IMR-90 (cell line): ENCODE measurements around the gene MMP3. TPM values are rescaled to one million over a fixed set of nuclear protein-coding genes. Genes with fewer than 3 reads are reported as not detected.

ENCODE experiments used
- ATAC-seq: fragments of 200-7000 bp; cut with Tn5 transposase; 2 replicates; pipeline ENCODE4 v1.9.1; 2020; ENCODE audit warnings: low read depth, mild to moderate bottlenecking, moderate library complexity
- BruUV-seq: library from RNA; stranded (reverse); fragments of 400-500 nt; replicated peaks from 2 replicates; lab custom pipeline; 2021; lab: Mats Ljungman, UMichigan
- CTCF ChIA-PET: fragments of 300-600 bp; formaldehyde crosslinking; extraction: SDS; loops from one replicate; lab custom pipeline; 2021; ENCODE audit warnings: antibody characterized with exemption; lab: Yijun Ruan, JAX
- POLR2A ChIA-PET: fragments of 300-600 bp; sonication (Branson Sonifier 250); formaldehyde crosslinking; loops from one replicate; lab custom pipeline; 2022; ENCODE audit warnings: antibody characterized with exemption; ENCODE audit not compliant: unreplicated experiment; lab: Charles Lee
- DNase-seq: peaks from one replicate; pipeline ENCODE4 v3.0.0; 2013
- H2AFZ ChIP-seq: replicated peaks from 2 replicates; pipeline ENCODE3; 2013; ENCODE audit warnings: low read length, mild to moderate bottlenecking; ENCODE audit not compliant: poor library complexity
- H2AK5ac ChIP-seq: 2 replicates; pipeline ENCODE4 v1.6.1; 2013; ENCODE audit warnings: low read depth, low read length, inconsistent platforms
- H2AK9ac ChIP-seq: replicated peaks from 2 replicates; pipeline ENCODE3; 2013; ENCODE audit warnings: mild to moderate bottlenecking, low read depth, low read length, moderate library complexity; ENCODE audit not compliant: poor library complexity
- H2BK120ac ChIP-seq: 2 replicates; pipeline ENCODE4 v1.6.1; 2013; ENCODE audit warnings: low read depth, low read length, inconsistent platforms
- H2BK15ac ChIP-seq: 3 replicates; pipeline ENCODE4 v1.6.1; 2013; ENCODE audit warnings: low read depth, low read length, inconsistent platforms
- H2BK20ac ChIP-seq: 2 replicates; pipeline ENCODE4 v1.6.1; 2013; ENCODE audit warnings: low read depth, mild to moderate bottlenecking, inconsistent platforms, low read length, moderate library complexity
- H2BK5ac ChIP-seq: 2 replicates; pipeline ENCODE4 v1.6.1; 2013; ENCODE audit warnings: mild to moderate bottlenecking, low read depth, low read length, inconsistent platforms; ENCODE audit not compliant: poor library complexity, severe bottlenecking
- H3K14ac ChIP-seq: replicated peaks from 2 replicates; pipeline ENCODE4 v1.6.1; 2013; ENCODE audit warnings: low read depth, low read length, inconsistent platforms
- H3K18ac ChIP-seq: 2 replicates; pipeline ENCODE4 v1.6.1; 2013; ENCODE audit warnings: low read depth, low read length, control low read depth
- H3K23ac ChIP-seq: 2 replicates; pipeline ENCODE4 v1.6.1; 2013; ENCODE audit warnings: low read depth, low read length, inconsistent platforms
- H3K27ac ChIP-seq: 2 replicates; pipeline ENCODE4 v1.5.1; 2013; ENCODE audit warnings: mild to moderate bottlenecking, control low read depth, low read length; ENCODE audit not compliant: insufficient read depth
- H3K27me3 ChIP-seq: 2 replicates; pipeline ENCODE4 v1.6.1; 2013; ENCODE audit warnings: low read length; ENCODE audit not compliant: control insufficient read depth, insufficient read depth
- H3K36me3 ChIP-seq: 2 replicates; pipeline ENCODE4 v1.6.1; 2013; ENCODE audit warnings: low read length, mixed read lengths; ENCODE audit not compliant: control insufficient read depth, insufficient read depth
- H3K4ac ChIP-seq: 2 replicates; pipeline ENCODE4 v1.6.1; 2013; ENCODE audit warnings: low read depth, low read length, inconsistent platforms
- H3K4me1 ChIP-seq: 2 replicates; pipeline ENCODE4 v1.6.1; 2013; ENCODE audit warnings: low read length, mixed read lengths; ENCODE audit not compliant: control insufficient read depth, insufficient read depth
- H3K4me2 ChIP-seq: 2 replicates; pipeline ENCODE4 v1.6.1; 2013; ENCODE audit warnings: low read depth, mild to moderate bottlenecking, control low read depth, low read length, moderate library complexity
- H3K4me3 ChIP-seq: 2 replicates; pipeline ENCODE4 v1.5.1; 2013; ENCODE audit warnings: low read depth, mild to moderate bottlenecking, control low read depth, low read length, moderate library complexity; ENCODE audit not compliant: insufficient read depth
- H3K56ac ChIP-seq: 2 replicates; pipeline ENCODE4 v1.6.1; 2013; ENCODE audit warnings: low read length, inconsistent platforms; ENCODE audit not compliant: insufficient read depth; ENCODE audit errors: extremely low read depth
- H3K79me1 ChIP-seq, 2 experiments: 2 replicates each; pipeline ENCODE4 v1.6.1; 2013; ENCODE audit warnings: low read length in 2 of 2, inconsistent platforms in 1 of 2, low read depth in 1 of 2
- H3K9ac ChIP-seq: 2 replicates; pipeline ENCODE4 v1.6.1; 2013; ENCODE audit warnings: low read depth, low read length, control low read depth
- H3K9me1 ChIP-seq: 2 replicates; pipeline ENCODE4 v1.6.1; 2013; ENCODE audit warnings: low read length, inconsistent platforms; ENCODE audit not compliant: insufficient read depth
- H3K9me3 ChIP-seq: 2 replicates; pipeline ENCODE4 v1.6.1; 2013; ENCODE audit warnings: low read length; ENCODE audit not compliant: control insufficient read depth, insufficient read depth
- H4K20me1 ChIP-seq: 2 replicates; pipeline ENCODE4 v1.6.1; 2013; ENCODE audit warnings: low read length, inconsistent platforms; ENCODE audit not compliant: insufficient read depth
- H4K5ac ChIP-seq: 2 replicates; pipeline ENCODE4 v1.6.1; 2013; ENCODE audit warnings: mild to moderate bottlenecking, low read depth, low read length, control low read depth
- H4K8ac ChIP-seq, 2 experiments: 2 replicates each; pipeline ENCODE4 v1.6.1; 2013; ENCODE audit warnings: low read depth in 2 of 2, low read length in 2 of 2, control low read depth in 1 of 2, inconsistent platforms in 1 of 2
- H4K91ac ChIP-seq: 2 replicates; pipeline ENCODE4 v1.6.1; 2013; ENCODE audit warnings: low read depth, low read length, inconsistent platforms; ENCODE audit not compliant: insufficient read depth
- CEBPB ChIP-seq: IDR thresholded peaks from 2 replicates; pipeline ENCODE4 v1.6.1; 2012; ENCODE audit warnings: low read depth, low read length, improper control_type of control experiment
- ELK1 ChIP-seq: fragments of 150-350 bp; IDR thresholded peaks from 2 replicates; pipeline ENCODE4 v1.6.1; 2016; ENCODE audit warnings: low read depth, mild to moderate bottlenecking, low read length, moderate library complexity, borderline replicate concordance
- MAFK ChIP-seq: IDR thresholded peaks from 2 replicates; pipeline ENCODE4 v1.6.1; 2012; ENCODE audit warnings: low read depth, low read length, improper control_type of control experiment
- MAZ ChIP-seq: IDR thresholded peaks from 2 replicates; pipeline ENCODE4 v1.6.1; 2012; ENCODE audit warnings: low read depth, mild to moderate bottlenecking, low read length, improper control_type of control experiment, moderate library complexity, borderline replicate concordance
- NFE2L2 ChIP-seq: fragments of 150-350 bp; IDR thresholded peaks from 2 replicates; pipeline ENCODE4 v1.6.1; 2016; ENCODE audit warnings: low read depth, mild to moderate bottlenecking, low read length
- POLR2A ChIP-seq: IDR thresholded peaks from 2 replicates; pipeline ENCODE4 v1.6.1; 2012; ENCODE audit warnings: mild to moderate bottlenecking, low read depth, low read length
- WGBS, 2 experiments: methylation state at CpG; one replicate each; pipeline versions ENCODE4 v1.1.5 to v1.1.7; 2013; ENCODE audit warnings: missing lambda C conversion rate in 2 of 2; ENCODE audit not compliant: insufficient read length in 1 of 2; ENCODE audit errors: extremely low coverage in 2 of 2; 5-methylcytosine and 5-hydroxymethylcytosine counted together
- dilution Hi-C: fragments of 300-500 bp; cut with HindIII; formaldehyde crosslinking; loops from one replicate; pipeline ENCODE4 v1.14.3; 2018; ENCODE audit warnings: low sequenced_read_pairs; ENCODE audit not compliant: unreplicated experiment
- in situ Hi-C: fragments of 300-500 bp; cut with MboI; formaldehyde crosslinking; loops from 3 replicates; pipeline ENCODE4 v1.14.3; 2019; ENCODE audit warnings: low sequenced_read_pairs, inconsistent platforms, mixed read lengths
- intact Hi-C: fragments of 100-400 bp; cut with micrococcal nuclease; formaldehyde crosslinking; loops from 2 replicates; pipeline ENCODE4 v1.10.0; 2022
- polyA plus RNA-seq, 3 experiments: library from polyadenylated mRNA; depleted of rRNA; stranded (reverse); fragments of >200 nt; gene quantifications; 2 replicates each; pipeline ENCODE4 v1.2.3, GENCODE V29; 2012; ENCODE audit warnings: low replicate concordance in 1 of 3
- total RNA-seq: library from RNA; depleted of rRNA; stranded (reverse); fragments of >200 nt; gene quantifications from 2 replicates; pipeline ENCODE4 v1.2.3, GENCODE V29; 2012
- TF ChIP-seq, protein P1 (sequence below): conservative IDR thresholded peaks from 2 replicates; pipeline ENCODE4 v1.5.1; 2012; ENCODE audit warnings: mild to moderate bottlenecking, low read depth, low read length, improper control_type of control experiment

The MMP3 gene
- total and polyA plus RNA-seq, 2 of the 4 experiments (the other 2 are of a cell fraction) = under 0.01 to 0.39 TPM

GRCh38 chr11:102874852-102875251 is 31.4 kb upstream of the MMP3 start, which contains the start of gene MMP12:
Gene MMP12 (minus strand): TSS chr11:102874982. CDS start chr11:102874937, 45 bp downstream.
- POLR2A ChIA-PET = no interaction called here
- Histone ChIP-seq H3K23ac (no peak within 1 kb of the TSS), H2BK120ac (no peak within 1 kb of the TSS), H3K4me3 (no peak within 1 kb of the TSS), H3K79me1 (no peaks in the 10 kb centered on the region), H2AK5ac (no peak within 1 kb of the TSS), H3K18ac (no peak within 1 kb of the TSS), H3K27me3 (peaks cover 4% of the 10 kb centered on the region; the same call in 1 of the 2 replicates), H4K8ac (no peak within 1 kb of the TSS), H4K91ac (no peak within 1 kb of the TSS), H2AK9ac (no peak within 1 kb of the TSS), H2AFZ (no peak within 1 kb of the TSS), H4K20me1 (no peaks in the 10 kb centered on the region), H2BK15ac (no peak within 1 kb of the TSS), H3K27ac (no peak within 1 kb of the TSS), H3K4ac (no peak within 1 kb of the TSS), H3K56ac (no peak within 1 kb of the TSS), H2BK5ac (no peak within 1 kb of the TSS), H3K9ac (no peak within 1 kb of the TSS), H3K14ac (no peak within 1 kb of the TSS), H3K4me2 (no peak within 1 kb of the TSS), H2BK20ac (no peak within 1 kb of the TSS), H3K9me1 (no peaks in the 10 kb centered on the region; the same call in 1 of the 2 replicates), H3K4me1 (no peaks in the 10 kb centered on the region), H3K9me3 (no peaks in the 10 kb centered on the region), H4K5ac (no peak within 1 kb of the TSS), H3K36me3 (no peaks in the 10 kb centered on the region)
- CTCF ChIA-PET = no interaction called here
- ATAC-seq = no peak
- dilution Hi-C loops = no loop called here
- WGBS, 2 experiments = no CpG with 5 or more reads among the region's 4 CpGs
- in situ Hi-C loops = no loop called here
- TF ChIP-seq NFE2L2 (no peak), MAZ (no peak), CEBPB (no peak), POLR2A (no peak), MAFK (no peak), ELK1 (no peak)
- TF ChIP-seq, protein P1, sequence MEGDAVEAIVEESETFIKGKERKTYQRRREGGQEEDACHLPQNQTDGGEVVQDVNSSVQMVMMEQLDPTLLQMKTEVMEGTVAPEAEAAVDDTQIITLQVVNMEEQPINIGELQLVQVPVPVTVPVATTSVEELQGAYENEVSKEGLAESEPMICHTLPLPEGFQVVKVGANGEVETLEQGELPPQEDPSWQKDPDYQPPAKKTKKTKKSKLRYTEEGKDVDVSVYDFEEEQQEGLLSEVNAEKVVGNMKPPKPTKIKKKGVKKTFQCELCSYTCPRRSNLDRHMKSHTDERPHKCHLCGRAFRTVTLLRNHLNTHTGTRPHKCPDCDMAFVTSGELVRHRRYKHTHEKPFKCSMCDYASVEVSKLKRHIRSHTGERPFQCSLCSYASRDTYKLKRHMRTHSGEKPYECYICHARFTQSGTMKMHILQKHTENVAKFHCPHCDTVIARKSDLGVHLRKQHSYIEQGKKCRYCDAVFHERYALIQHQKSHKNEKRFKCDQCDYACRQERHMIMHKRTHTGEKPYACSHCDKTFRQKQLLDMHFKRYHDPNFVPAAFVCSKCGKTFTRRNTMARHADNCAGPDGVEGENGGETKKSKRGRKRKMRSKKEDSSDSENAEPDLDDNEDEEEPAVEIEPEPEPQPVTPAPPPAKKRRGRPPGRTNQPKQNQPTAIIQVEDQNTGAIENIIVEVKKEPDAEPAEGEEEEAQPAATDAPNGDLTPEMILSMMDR = no peak
- no TSS peak for BruUV-seq
- DNase-seq = no peak
- intact Hi-C loops = no loop called here
